8988T (cell line): Measurements from ENCODE around the gene PIK3C2B.
"Not testable (repeated sequence)": the region's sequence is repeated elsewhere in the genome, so short reads cannot be mapped to it uniquely, and the experiment has no call there.

Experiments used
- DNase-seq: peaks from one replicate; pipeline ENCODE4 v3.0.0; 2011

Gene PIK3C2B

DNA sequence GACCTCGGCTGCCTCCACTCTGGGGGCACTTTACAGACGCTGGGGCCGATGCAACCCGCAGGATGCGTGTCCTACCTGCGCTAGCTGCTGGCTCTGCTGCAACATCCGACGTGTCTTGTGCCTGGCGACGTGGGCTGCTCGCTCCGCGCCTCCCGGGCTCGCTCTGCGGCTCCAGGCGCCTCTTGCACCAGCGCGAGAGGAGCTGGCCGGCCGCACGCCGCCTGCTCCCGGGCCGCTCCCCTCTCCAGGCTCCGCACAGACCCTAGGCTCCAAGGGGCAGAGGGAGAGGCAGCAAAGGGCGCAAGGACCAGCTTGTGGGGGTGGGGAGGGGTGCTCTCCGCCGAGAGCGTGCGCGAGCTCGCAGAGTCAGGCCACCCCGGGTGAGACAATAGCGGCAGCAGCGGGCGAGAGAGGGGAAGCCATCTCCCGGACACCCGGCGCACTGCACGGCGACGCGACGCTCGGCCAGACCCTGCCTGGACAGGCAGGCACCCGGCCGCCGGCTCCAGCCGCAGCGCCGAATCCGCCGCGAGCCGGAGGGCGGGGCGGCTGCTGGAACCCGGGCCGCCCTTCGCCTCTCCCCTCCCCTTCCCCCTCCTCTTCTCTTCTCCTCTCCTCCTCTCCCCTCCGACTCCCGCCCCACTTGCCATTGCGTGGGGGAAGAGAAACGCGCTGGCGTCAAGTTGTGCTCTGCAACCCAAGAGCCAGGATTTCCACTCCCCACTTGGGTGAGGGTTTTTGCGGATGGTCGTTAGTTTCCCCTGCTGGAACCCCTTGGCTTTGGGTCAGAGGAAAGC lies at the start of gene PIK3C2B:
Gene PIK3C2B, minus strand, starts transcription at position 525 of the 797 bp plus-strand sequence. CDS start 25,003 bp downstream, outside the sequence.
- peak; percentile 96 for DNase-seq

DNA sequence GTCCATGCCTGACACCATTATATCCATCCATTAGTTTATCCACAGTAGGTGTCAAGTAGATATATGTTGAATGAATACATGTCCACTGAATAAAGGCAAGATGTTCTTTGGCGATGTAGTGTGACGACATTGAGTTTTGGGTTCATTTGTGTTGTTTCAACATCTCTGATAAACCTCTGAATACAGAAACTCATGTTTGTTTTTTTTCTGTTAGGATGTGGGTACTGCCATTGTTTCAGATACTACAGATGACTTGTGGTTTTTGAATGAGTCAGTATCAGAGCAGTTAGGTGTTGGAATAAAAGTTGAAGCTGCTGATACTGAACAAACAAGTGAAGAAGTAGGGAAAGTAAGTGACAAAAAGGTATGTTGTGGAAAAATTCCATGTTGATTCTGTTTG lies 49.7 kb upstream of the PIK3C2B start:
- DNase-seq, result no peak

- DNase-seq, result no peak
Observed at GRCh38 chr1:204541626-204542025, 47.0 kb upstream of the PIK3C2B start.

GRCh38 chr1:204532832-204533231 lies 38.2 kb upstream of the PIK3C2B start:
- DNase-seq, result no peak

DNA sequence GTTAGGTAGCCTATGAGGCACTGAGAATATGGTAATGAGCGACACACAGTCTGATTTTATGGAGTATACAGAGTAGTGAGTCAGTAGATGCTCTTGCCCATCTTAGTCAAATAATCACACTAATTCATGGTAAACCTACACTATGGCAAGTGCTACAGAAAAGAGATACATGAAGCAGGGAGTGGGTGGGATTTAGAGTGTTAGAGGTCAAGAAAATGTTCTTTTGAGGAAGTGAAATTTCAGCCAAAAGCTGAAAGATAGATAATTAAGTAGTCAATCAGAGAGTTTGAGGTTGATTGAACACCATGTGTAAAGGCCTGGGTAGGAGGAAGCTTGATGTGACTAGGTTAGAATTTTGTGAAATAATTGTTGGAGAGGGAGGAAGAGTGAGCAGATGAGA lies 36.3 kb upstream of the PIK3C2B start:
- DNase-seq, result no peak

DNA sequence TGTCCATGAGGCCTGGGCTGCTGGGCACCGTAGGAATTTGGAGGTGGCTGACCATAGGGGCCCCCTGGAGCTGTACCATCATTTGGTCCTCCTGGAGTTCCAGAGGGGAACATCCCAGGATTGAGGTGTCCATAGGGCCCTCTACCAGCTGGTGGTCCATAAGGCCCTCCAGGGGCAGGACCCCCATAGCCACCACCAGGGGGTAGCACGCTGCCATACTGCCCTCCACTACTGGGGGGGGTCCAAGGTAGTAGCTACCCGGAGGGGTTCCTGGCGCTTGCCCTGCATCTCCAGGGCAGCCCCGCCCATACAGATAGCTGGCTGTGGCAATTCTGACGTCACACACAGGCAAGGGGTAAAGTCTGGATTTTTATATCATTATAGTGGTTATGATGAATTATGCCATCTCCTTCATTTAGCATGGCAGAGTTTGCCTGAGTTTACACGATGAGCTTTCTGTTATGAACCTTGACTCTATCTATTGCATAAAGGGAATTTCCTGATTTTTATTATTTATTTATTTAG lies 34.8 kb upstream of the PIK3C2B start:
- DNase-seq, result no peak

DNA sequence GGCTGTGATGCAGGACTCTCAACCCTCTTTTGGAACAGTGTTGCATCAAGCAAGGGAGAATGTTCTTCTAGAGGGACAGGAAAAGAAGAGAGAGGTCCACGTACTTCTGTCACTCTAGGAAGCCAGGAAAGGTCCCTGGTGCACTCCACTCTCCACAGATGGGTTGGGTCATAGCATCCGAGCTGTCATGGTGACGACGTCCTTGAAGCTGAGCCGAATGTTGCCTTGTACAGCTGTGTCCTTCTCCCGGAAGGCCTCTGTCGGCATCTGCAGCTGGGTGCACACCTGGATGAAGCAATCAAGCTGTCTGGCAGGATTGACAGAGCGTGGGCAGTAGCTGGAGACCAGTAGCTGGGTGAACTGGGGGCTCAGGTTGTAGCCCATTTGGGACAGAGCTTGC lies 34.1 kb upstream of the PIK3C2B start:
- no peak for DNase-seq

GRCh38 chr1:204528241-204528640 lies 33.6 kb upstream of the PIK3C2B start:
- DNase-seq, result no peak

DNA sequence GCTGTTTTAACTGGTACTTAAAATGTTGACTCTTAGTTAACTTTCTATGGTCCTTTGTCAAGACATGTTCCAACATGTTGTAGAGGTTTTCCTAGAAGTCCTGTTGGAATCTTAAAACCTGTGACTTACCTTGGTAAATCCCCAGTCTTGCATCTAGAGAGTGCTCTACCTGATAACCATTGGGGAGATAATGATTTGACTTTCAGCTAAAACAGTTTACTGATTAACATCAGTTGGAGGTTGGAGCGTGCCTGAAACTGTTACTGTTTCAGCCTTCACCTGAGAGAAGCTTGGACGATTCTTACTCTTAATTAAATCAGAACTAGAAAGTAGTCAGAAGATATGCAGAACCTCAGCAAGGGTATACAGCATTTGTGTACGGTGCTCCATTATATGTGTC lies 30.4 kb upstream of the PIK3C2B start:
- DNase-seq, result no peak

DNA sequence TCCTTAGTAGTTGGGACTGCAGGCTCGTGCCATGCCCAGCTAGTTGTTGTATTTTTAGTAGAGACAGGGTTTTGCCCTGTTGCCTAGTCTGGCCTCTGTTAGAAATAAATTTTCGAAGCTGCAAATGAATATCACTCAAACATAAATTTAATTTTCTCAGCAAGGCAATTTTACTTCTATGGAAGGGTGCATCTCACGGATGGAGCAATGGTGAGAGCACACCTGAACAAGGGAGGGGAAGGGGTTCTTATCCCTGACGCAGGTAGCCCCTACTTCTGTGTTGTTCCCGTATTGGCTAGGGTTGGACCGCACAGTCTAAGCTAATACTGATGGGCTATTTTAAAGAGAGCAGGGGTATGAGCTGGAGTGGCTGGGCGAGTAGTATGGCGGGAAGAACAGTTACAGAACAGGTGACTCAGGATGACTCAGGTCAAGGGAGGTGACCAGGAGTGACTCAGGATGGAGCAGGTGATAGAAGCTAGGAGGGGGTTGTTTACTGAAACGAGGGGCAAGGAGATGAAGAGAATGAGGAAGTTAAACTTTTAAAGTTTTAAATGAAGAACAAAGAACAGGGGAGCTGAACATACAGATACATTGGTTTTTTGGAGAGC lies 29.1 kb upstream of the PIK3C2B start:
- DNase-seq, result no peak

DNA sequence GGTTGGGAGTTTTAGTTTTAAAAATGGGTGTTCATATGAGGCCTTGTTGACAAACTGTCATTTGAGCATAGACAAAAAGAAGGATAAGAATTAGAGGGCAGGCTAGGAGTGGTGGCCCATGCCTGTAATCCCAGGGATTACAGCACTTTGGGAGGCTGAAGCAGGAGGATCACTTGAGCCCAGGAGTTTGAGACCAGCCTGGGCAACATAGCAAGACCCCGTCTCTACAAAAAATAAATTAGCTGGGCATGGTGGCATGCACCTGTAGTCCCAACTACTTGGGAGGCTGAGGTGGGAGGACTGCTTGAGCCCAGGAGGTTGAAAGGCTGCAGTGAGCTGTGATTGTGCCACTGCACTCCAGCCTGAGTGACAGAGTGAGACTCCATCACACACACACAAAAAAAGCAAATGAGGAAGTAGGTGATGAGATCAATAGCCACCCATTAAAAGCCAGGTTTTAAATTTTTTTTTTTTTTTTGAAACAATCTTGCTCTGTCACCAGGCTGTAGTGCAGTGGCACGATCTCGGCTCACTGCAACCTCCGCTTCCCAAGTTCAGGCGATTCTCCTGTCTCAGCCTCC lies 27.4 kb upstream of the PIK3C2B start:
- not testable (repeated sequence) for DNase-seq

- no peak for DNase-seq
Observed at GRCh38 chr1:204520834-204521709, 26.5 kb upstream of the PIK3C2B start.

- DNase-seq, result not testable (repeated sequence)
Observed at GRCh38 chr1:204517382-204517781, 22.8 kb upstream of the PIK3C2B start.

DNA sequence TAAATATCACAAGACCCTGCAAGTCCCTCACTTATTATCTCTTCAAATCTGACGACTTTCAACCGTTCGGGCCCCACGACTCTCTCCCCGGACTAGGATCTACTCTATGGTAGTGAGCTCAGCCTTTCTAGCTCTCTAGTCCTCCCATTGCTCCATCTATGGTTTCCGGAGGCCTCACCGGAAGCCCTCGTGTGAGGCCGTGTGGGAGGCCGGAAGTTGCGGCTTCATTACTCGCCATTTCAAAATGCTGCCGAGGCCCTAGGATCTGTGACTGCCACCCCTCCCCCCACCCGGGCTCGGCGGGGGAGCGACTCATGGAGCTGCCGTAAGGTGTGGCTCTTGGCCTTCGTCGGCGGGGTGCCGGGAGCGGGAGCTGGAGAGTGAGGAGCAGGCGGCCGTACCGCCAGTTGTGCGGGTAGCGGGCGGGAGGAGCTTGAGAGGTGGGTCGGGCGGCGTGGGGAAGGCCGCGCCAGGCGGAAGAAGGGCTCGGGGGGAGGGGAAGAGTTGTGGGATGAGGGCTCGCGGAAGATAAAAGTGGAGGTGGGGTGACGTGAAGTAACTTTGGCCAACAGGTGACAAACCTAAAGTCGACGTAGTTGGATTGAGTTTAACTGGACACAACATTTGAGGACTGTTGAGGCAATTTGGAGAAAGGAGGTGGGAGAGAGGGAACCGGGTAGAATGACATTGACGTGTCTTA lies 21.7 kb upstream of the PIK3C2B start, which contains the start of gene MDM4:
Gene MDM4, plus strand, starts transcription at position 227 of the 700 bp plus-strand sequence. CDS start 9,113 bp downstream, outside the sequence.
- peak; percentile 61 for DNase-seq

GRCh38 chr1:204514828-204515227 lies 20.2 kb upstream of the PIK3C2B start:
- no peak for DNase-seq

DNA sequence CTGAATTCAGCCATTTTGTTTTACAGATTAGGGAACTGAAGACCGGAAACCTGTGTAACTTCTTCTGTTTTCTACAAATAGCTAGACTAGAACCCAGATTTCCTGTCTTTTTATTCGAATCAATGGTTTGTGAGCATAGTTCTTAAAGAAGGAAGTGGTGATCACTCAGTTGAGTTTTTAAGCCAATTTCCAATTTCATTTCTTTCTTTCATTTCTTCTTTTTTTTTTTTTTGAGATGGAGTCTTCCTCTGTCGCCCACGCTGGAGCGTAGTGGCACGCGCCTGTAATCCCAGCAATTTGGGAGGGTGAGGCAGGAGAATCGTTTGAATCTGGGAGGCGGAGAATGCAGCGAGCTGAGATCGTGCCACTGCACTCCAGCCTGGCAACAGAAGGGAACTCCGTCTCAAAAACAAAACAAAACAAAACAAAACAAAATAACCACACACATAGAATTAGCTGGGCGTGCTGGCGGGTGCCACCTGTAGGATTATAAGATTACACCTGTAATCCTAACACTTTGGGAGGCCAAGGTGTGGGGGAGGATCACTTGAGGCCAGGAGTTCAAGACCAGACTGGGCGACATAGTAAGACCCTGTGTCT lies 18.6 kb upstream of the PIK3C2B start:
- no peak for DNase-seq

- no peak for DNase-seq
Observed at GRCh38 chr1:204511366-204511765, 16.8 kb upstream of the PIK3C2B start.

DNA sequence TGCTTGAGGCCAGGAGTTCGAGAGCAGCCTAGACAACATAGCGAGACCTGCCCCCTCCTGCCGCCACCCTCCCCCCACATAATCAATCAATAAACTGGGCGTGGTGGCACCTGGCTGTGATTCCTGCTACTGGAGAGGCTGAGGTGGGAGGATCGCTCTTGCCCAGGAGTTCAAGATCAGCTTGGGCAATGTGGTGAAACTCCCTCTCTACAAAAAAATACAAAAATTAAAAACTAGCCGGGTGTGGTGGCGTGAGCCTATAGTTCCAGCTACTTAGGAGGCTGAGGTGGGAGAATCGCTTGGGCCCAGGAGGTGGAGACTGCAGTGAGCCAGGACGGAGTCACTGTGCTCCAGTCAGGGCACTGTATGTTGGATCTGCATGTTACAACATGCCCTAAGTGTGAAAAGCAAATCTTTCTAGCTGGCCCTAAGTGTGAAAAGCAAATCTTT lies 14.6 kb upstream of the PIK3C2B start:
- DNase-seq, result no peak

GRCh38 chr1:204507317-204508105 lies 12.9 kb upstream of the PIK3C2B start:
- no peak for DNase-seq

- DNase-seq, result no peak
Observed at GRCh38 chr1:204506969-204507316, 12.3 kb upstream of the PIK3C2B start.
